Left lung (tissue), 10 donors: ENCODE results near the gene SPSB1. TPM values are rescaled to one million over a fixed set of nuclear protein-coding genes. Genes with fewer than 3 reads are reported as not detected.

Experiments
- ATAC-seq: fragments of 200-7000 bp; cut with Tn5 transposase; one replicate; pipeline ENCODE4 v1.9.1; 2020; ENCODE audit warnings: moderate library complexity
- DNase-seq, 4 donors: peaks; one replicate each; pipeline ENCODE4 v3.0.0-alpha.2; 2013 to 2020
- H3K27ac ChIP-seq, 2 donors: fragments of 200-600 bp; sonication (generic) in 1 of 2; one replicate each; pipeline versions ENCODE4 v1.5.0 to v1.8.0; 2020 to 2021
- H3K27me3 ChIP-seq, 2 donors: fragments of 200-600 bp; sonication (generic) in 1 of 2; one replicate each; pipeline versions ENCODE4 v1.5.0 to v1.8.0; 2020 to 2021
- H3K36me3 ChIP-seq, 2 donors: fragments of 200-600 bp; sonication (generic) in 1 of 2; one replicate each; pipeline versions ENCODE4 v1.5.0 to v1.8.0; 2020 to 2021
- H3K4me1 ChIP-seq, 2 donors: fragments of 200-600 bp; one replicate each; pipeline ENCODE4 v1.8.0; 2021
- H3K4me3 ChIP-seq, 2 donors: fragments of 200-600 bp; sonication (generic) in 1 of 2; one replicate each; pipeline versions ENCODE4 v1.5.0 to v1.8.0; 2020 to 2021; ENCODE audit warnings: mild to moderate bottlenecking in 1 of 2
- H3K9me3 ChIP-seq, 2 donors: fragments of 200-600 bp; sonication (generic) in 1 of 2; one replicate each; pipeline versions ENCODE4 v1.5.0 to v1.8.0; 2020 to 2021
- intact Hi-C, 2 donors: fragments of 100-400 bp; cut with DNase I; formaldehyde crosslinking; loops; one replicate each; pipeline versions ENCODE4 v1.11.2 to v1.14.2; 2022
- polyA plus RNA-seq, 6 donors: library from polyadenylated mRNA; unstranded; fragments of 120-200 nt; gene quantifications; one replicate each; pipeline ENCODE4 v1.2.1, GENCODE V29; 2013; ENCODE audit not compliant: insufficient read length in 6 of 6
- total RNA-seq, 2 donors: library from RNA; stranded (reverse); fragmentation: NEBNext Ultra II Directional; extraction: Animal tissue kit (Norgen Biotek cat#: 25700); gene quantifications; one replicate each; pipeline ENCODE4 v1.2.1, GENCODE V29; 2021
- TF ChIP-seq, protein P1 (sequence below), 2 donors: fragments of 200-600 bp; sonication (generic) in 1 of 2; IDR thresholded peaks; one replicate each; pipeline versions ENCODE4 v1.5.0 to v1.8.0; 2021; ENCODE audit warnings: antibody characterized with exemption in 2 of 2
- donor health status: DM: no; HTN: yes; CAD: no.
- donor health status: DM: no; HTN: no; CAD: no.

Gene SPSB1
- total and polyA plus RNA-seq, 8 donors = 6.1 to 39.4 (median 7.9) TPM

DNA sequence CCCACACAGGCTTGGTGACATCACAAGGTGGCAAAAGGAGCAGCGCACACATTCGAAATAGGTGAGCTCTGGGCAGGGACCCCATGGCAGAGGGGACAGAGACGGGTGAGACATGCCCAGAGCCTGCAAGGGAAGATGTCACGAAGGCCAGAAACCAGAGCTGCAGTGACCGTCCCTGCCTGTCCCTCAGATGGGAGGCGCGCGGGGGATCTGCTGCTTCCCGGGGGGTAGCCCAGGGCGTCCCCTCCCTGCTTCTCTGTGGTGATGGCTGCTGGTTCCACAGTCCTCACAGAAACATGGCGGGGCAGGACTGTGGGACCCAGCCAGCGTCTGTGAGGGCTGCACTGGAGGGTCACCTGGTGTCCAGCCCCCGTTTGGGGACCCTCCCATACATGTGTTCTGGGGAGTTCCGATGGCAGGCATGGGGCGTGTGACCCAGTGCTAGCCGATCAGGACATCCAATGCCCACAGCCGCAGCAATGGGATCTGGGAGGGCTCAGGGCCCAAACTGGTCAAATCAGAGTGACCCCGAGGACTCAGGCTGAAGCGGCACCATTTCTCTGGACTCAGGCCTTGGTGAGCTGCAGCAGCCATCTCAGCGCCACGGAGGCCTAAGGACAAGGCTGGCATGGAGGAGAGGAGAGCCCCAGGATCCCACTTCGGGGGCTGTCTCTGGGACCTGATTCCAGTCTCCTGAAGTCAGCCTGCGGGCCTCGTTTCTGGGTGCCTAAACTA lies 20.7 kb upstream of the SPSB1 start:
- TF ChIP-seq, protein P1, sequence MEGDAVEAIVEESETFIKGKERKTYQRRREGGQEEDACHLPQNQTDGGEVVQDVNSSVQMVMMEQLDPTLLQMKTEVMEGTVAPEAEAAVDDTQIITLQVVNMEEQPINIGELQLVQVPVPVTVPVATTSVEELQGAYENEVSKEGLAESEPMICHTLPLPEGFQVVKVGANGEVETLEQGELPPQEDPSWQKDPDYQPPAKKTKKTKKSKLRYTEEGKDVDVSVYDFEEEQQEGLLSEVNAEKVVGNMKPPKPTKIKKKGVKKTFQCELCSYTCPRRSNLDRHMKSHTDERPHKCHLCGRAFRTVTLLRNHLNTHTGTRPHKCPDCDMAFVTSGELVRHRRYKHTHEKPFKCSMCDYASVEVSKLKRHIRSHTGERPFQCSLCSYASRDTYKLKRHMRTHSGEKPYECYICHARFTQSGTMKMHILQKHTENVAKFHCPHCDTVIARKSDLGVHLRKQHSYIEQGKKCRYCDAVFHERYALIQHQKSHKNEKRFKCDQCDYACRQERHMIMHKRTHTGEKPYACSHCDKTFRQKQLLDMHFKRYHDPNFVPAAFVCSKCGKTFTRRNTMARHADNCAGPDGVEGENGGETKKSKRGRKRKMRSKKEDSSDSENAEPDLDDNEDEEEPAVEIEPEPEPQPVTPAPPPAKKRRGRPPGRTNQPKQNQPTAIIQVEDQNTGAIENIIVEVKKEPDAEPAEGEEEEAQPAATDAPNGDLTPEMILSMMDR (IDR thresholded peaks at IDR 0.05) = no peak
- DNase-seq (no peak), ATAC-seq (no peak)
- H3K27me3 ChIP-seq = no peaks in the 10 kb centered on the region
- no peak overlapping the region for H3K27ac ChIP-seq
- H3K4me1 ChIP-seq = peaks cover 13 to 25% of the 10 kb centered on the region in 2 donors
- no peaks in the 10 kb centered on the region for H3K9me3 ChIP-seq
- H3K4me3 ChIP-seq = no peak overlapping the region
- H3K36me3 ChIP-seq = peaks cover 0 to 27% of the 10 kb centered on the region in 2 donors
- intact Hi-C loops = no loop called here

DNA sequence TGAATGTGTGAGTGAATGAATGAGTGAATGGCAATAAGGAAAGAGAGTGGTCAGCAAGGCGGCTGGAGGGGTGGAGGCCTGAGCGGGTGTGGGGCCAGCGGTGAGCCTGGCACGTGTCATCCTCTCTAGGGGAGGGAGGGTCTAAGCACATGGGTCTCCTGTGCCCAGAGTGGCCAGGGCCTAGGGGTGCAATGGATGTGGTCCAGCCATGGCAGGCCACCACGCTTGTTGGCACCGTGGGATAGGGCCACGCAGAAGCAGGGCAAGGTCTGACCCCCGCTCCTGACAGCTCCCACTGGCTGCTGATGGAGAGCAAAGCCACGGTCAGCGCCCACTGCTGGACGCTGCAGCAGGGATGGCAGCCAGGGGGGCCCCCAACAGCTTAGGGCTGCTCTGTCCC lies 19.5 kb upstream of the SPSB1 start:
- H3K36me3 ChIP-seq = peaks cover 0 to 25% of the 10 kb centered on the region in 2 donors
- ATAC-seq (no peak), DNase-seq (no peak)
- no peaks in the 10 kb centered on the region for H3K9me3 ChIP-seq
- H3K27me3 ChIP-seq = no peaks in the 10 kb centered on the region
- TF ChIP-seq, protein P1 (IDR thresholded peaks at IDR 0.05) = no peak
- no peak overlapping the region for H3K4me3 ChIP-seq
- no peak overlapping the region for H3K27ac ChIP-seq
- H3K4me1 ChIP-seq = peaks cover 13 to 29% of the 10 kb centered on the region in 2 donors
- intact Hi-C loops = no loop called here

DNA sequence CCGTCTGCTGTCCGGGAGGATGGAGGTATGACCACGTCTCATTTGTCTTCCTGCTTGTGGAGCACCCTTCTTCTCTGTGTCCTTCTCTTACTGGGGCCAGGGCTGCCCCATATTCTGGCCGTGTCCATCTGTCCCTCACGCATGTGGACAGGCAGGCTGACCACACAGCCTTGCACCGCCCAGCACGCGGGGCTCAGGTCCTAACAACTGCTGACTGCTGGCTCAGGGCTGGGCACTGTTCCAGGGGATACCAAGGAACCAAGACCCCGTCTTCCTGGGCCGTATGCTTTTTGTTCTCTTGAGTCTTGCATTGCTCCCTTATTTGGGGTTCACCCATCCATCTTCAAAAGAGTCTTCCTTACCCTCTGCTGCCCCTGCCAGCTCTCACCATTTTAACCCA lies 17.5 kb upstream of the SPSB1 start:
- Histone ChIP-seq H3K4me1 (peaks cover 13 to 48% of the 10 kb centered on the region in 2 donors), H3K27me3 (no peaks in the 10 kb centered on the region), H3K4me3 (no peak overlapping the region), H3K9me3 (no peaks in the 10 kb centered on the region), H3K36me3 (peaks cover 0 to 8% of the 10 kb centered on the region in 2 donors), H3K27ac (peak overlapping the region in 1 of 2 donors; percentile 41)
- peak; percentile 3 for ATAC-seq
- DNase-seq = no peak
- TF ChIP-seq, protein P1 (IDR thresholded peaks at IDR 0.05) = no peak
- intact Hi-C loops = no loop called here

DNA sequence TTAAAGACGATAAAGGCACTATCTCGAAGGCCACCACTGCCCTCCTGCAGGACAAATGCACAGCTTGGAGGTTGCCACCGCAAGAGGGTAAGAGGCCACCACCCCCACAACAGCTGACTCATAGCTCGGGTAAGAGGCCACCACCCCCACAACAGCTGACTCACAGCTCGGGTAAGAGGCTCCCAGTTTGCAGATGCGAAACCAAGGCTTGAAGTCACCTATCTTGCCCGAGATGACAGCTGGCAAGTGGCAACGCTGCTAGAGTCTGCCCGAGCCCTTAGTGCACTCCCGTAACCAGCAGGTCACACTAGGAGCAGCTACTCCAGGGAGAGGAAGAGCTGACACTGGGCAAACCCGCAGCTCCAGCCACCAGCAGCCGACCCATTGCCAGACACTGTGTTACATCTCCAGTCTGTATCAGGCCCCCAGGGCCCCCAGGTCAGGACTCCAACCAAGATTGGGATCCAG lies 17.1 kb upstream of the SPSB1 start:
- ATAC-seq (peak; percentile 92), DNase-seq (peak in 2 of 4 donors; percentile 90 to 91)
- Histone ChIP-seq H3K9me3 (no peaks in the 10 kb centered on the region), H3K27me3 (no peaks in the 10 kb centered on the region), H3K4me3 (no peak overlapping the region), H3K4me1 (peaks cover 15 to 51% of the 10 kb centered on the region in 2 donors), H3K27ac (peak overlapping the region in 1 of 2 donors; percentile 41), H3K36me3 (peaks cover 0 to 8% of the 10 kb centered on the region in 2 donors)
- TF ChIP-seq, protein P1 (IDR thresholded peaks at IDR 0.05) = no peak
- intact Hi-C loops = no loop called here

DNA sequence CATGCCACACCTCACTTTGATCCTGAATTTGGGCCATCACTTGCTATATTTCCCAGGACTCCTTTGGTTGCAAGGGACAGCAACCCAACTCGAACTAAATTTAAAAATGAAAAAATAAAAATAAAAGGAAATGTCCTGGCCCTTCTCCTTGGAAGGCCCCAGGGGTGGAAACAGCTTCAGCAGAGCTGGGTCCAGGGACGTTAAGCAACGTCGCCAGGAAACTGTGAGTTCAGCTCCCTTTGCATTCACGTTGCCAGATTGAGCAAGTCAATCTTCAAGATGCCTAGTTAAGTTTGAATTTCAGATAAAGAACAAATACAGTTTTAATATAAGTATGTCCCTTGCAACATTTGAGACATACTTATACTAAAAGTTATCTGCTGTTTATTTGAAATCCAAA lies 14.6 kb upstream of the SPSB1 start:
- Histone ChIP-seq H3K9me3 (no peaks in the 10 kb centered on the region), H3K27ac (no peak overlapping the region), H3K4me1 (peaks cover 18 to 64% of the 10 kb centered on the region in 2 donors), H3K27me3 (peaks cover 0 to 7% of the 10 kb centered on the region in 2 donors), H3K36me3 (no peaks in the 10 kb centered on the region), H3K4me3 (no peak overlapping the region)
- no peak for ATAC-seq
- TF ChIP-seq, protein P1 (IDR thresholded peaks at IDR 0.05) = no peak
- DNase-seq = no peak
- intact Hi-C loops = no loop called here
